PC-3 (cell line): ENCODE results near the gene TMED4.

Source experiments
- EZH2 ChIP-seq: fragments of 300-600 bp; sonication (generic); IDR thresholded peaks from one replicate; pipeline ENCODE4 v1.6.1; 2017; ENCODE audit warnings: antibody characterized with exemption, mild to moderate bottlenecking, low read length; ENCODE audit not compliant: unreplicated experiment
- EZH2phosphoT487 ChIP-seq: fragments of 300-600 bp; sonication (generic); IDR thresholded peaks from 2 replicates; pipeline ENCODE4 v1.6.1; 2018; ENCODE audit warnings: mild to moderate bottlenecking, antibody characterized with exemption, low read length, borderline replicate concordance
- TF ChIP-seq, protein P1 (sequence below): fragments of 300-600 bp; sonication (generic); conservative IDR thresholded peaks from 2 replicates; pipeline ENCODE4 v1.5.1; 2017; ENCODE audit warnings: antibody characterized with exemption, low read depth, mild to moderate bottlenecking, low read length

DNA sequence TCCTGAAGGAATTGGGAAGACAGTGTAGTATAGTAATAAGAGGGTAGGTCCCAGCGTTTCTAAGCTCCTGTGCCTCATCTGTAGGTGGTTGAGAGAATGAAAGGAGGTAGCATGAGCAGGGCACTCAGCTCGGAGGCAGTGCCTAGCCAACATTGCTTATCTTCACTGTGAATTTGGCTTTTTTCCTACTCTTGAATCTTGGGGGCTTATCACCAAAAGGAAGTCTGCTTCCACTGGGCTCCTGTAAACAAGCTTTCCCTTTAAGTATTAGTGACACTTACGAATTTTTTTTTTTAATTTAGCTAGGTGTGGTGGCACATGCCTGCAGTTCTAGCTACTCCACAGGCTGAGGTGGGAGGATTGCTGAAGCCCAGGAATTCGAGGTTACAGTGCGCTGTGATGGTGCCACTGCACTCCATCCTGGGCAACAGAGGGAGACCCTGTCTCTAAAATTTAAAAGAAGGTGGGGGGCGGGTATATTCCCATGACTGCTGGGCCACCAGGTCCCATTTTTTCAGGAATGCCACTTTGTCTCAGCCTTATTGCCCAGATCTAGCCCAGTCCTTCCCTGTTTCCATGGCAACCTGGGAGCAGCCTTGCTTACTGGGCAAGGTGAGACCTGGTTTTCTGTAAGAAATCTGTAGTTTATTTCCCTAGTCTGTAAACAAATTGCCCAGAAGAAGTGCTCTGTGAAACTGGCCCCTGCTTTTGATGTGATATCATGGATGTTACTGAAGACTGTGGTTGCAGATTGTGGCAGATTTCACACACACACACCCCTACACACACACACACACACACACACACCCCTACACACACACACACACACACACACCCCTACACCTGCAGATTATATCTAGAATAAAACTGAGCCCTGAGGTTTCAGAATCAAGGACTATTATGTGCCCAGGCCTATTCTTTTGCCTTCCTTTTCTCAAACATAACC, 43.8 kb upstream of the TMED4 start:
- TF ChIP-seq, protein P1, sequence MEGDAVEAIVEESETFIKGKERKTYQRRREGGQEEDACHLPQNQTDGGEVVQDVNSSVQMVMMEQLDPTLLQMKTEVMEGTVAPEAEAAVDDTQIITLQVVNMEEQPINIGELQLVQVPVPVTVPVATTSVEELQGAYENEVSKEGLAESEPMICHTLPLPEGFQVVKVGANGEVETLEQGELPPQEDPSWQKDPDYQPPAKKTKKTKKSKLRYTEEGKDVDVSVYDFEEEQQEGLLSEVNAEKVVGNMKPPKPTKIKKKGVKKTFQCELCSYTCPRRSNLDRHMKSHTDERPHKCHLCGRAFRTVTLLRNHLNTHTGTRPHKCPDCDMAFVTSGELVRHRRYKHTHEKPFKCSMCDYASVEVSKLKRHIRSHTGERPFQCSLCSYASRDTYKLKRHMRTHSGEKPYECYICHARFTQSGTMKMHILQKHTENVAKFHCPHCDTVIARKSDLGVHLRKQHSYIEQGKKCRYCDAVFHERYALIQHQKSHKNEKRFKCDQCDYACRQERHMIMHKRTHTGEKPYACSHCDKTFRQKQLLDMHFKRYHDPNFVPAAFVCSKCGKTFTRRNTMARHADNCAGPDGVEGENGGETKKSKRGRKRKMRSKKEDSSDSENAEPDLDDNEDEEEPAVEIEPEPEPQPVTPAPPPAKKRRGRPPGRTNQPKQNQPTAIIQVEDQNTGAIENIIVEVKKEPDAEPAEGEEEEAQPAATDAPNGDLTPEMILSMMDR = no peak
- TF ChIP-seq EZH2phosphoT487 (no peak), EZH2 (no peak)
